ENCODE data around the gene C17orf67.

The C17orf67 gene

GRCh38 chr17:56876766-56877179 is 43.1 kb upstream of the C17orf67 start:
- H3K4me3 ChIP-seq (ENCODE audit: low read length) = no peak overlapping the region
- H4K8ac ChIP-seq (ENCODE audit: low read depth, low read length) = no peak overlapping the region
- H3K56ac ChIP-seq (ENCODE audit: low read length) = no peak overlapping the region
- no CpG with 5 or more reads among the region's 7 CpGs for WGBS (ENCODE audit: extremely low coverage, insufficient coverage, low lambda C conversion rate)
- H3K27ac ChIP-seq (ENCODE audit: low read depth, low read length) = no peak overlapping the region
- H2AK5ac ChIP-seq (ENCODE audit: low read length) = no peak overlapping the region
- no peaks in the 10 kb centered on the region for H3K36me3 ChIP-seq (ENCODE audit: control insufficient read depth, insufficient read depth, low read length)
- no peak overlapping the region for H3K23ac ChIP-seq (ENCODE audit: low read length)
- H3K4ac ChIP-seq (ENCODE audit: low read depth, low read length) = no peak overlapping the region
- H3K27me3 ChIP-seq (ENCODE audit: insufficient read depth, low read length, poor library complexity) = no peaks in the 10 kb centered on the region
- no peaks in the 10 kb centered on the region for H3K4me1 ChIP-seq (ENCODE audit: control insufficient read depth, low read depth, low read length)
- H3K4me2 ChIP-seq (ENCODE audit: low read length) = no peak overlapping the region
- H2BK5ac ChIP-seq (ENCODE audit: low read length) = no peak overlapping the region
- no peaks in the 10 kb centered on the region for H3K79me1 ChIP-seq (ENCODE audit: low read length)
- no peak for DNase-seq
- H3K18ac ChIP-seq (ENCODE audit: low read length) = no peak overlapping the region
- no peak overlapping the region for H2BK15ac ChIP-seq (replicated peaks; ENCODE audit: low read depth)
- no peak overlapping the region for H4K5ac ChIP-seq (ENCODE audit: low read length)
- no peak overlapping the region for H2BK120ac ChIP-seq (ENCODE audit: low read depth, low read length)
- no peak overlapping the region for H3K9ac ChIP-seq (ENCODE audit: low read length)
- no peaks in the 10 kb centered on the region for H3K79me2 ChIP-seq (ENCODE audit: control insufficient read depth, insufficient read depth, low read length)

GRCh38 chr17:56870081-56870651 is 36.4 kb upstream of the C17orf67 start:
- Histone ChIP-seq H3K36me3 (ENCODE audit: control insufficient read depth, insufficient read depth, low read length) (no peaks in the 10 kb centered on the region), H4K5ac (ENCODE audit: low read length) (no peak overlapping the region), H3K9ac (ENCODE audit: low read length) (no peak overlapping the region), H3K4me2 (ENCODE audit: low read length) (no peak overlapping the region), H3K4me1 (ENCODE audit: control insufficient read depth, low read depth, low read length) (no peaks in the 10 kb centered on the region), H2AK5ac (ENCODE audit: low read length) (no peak overlapping the region), H3K27me3 (ENCODE audit: insufficient read depth, low read length, poor library complexity) (no peaks in the 10 kb centered on the region), H3K79me2 (ENCODE audit: control insufficient read depth, insufficient read depth, low read length) (no peaks in the 10 kb centered on the region), H3K23ac (ENCODE audit: low read length) (no peak overlapping the region), H3K27ac (ENCODE audit: low read depth, low read length) (no peak overlapping the region), H2BK5ac (ENCODE audit: low read length) (no peak overlapping the region), H2BK120ac (ENCODE audit: low read depth, low read length) (no peak overlapping the region), H2BK15ac (replicated peaks; ENCODE audit: low read depth) (no peak overlapping the region), H3K4me3 (ENCODE audit: low read length) (no peak overlapping the region), H3K79me1 (ENCODE audit: low read length) (no peaks in the 10 kb centered on the region), H4K8ac (ENCODE audit: low read depth, low read length) (no peak overlapping the region), H3K4ac (ENCODE audit: low read depth, low read length) (no peak overlapping the region), H3K56ac (ENCODE audit: low read length) (no peak overlapping the region), H3K18ac (ENCODE audit: low read length) (no peak overlapping the region)
- WGBS (ENCODE audit: extremely low coverage, insufficient coverage, low lambda C conversion rate) = no CpG with 5 or more reads among the region's 4 CpGs
- DNase-seq = no peak

GRCh38 chr17:56868716-56869115 is 35.0 kb upstream of the C17orf67 start:
- Histone ChIP-seq H3K9ac (ENCODE audit: low read length) (no peak overlapping the region), H3K79me2 (ENCODE audit: control insufficient read depth, insufficient read depth, low read length) (no peaks in the 10 kb centered on the region), H2AK5ac (ENCODE audit: low read length) (no peak overlapping the region), H3K4me3 (ENCODE audit: low read length) (no peak overlapping the region), H3K18ac (ENCODE audit: low read length) (no peak overlapping the region), H3K56ac (ENCODE audit: low read length) (no peak overlapping the region), H4K8ac (ENCODE audit: low read depth, low read length) (no peak overlapping the region), H3K79me1 (ENCODE audit: low read length) (no peaks in the 10 kb centered on the region), H3K23ac (ENCODE audit: low read length) (no peak overlapping the region), H3K36me3 (ENCODE audit: control insufficient read depth, insufficient read depth, low read length) (no peaks in the 10 kb centered on the region), H3K4ac (ENCODE audit: low read depth, low read length) (no peak overlapping the region), H3K27me3 (ENCODE audit: insufficient read depth, low read length, poor library complexity) (no peaks in the 10 kb centered on the region), H3K4me2 (ENCODE audit: low read length) (no peak overlapping the region), H2BK5ac (ENCODE audit: low read length) (no peak overlapping the region), H2BK15ac (replicated peaks; ENCODE audit: low read depth) (no peak overlapping the region), H3K27ac (ENCODE audit: low read depth, low read length) (no peak overlapping the region), H3K4me1 (ENCODE audit: control insufficient read depth, low read depth, low read length) (no peaks in the 10 kb centered on the region), H4K5ac (ENCODE audit: low read length) (no peak overlapping the region), H2BK120ac (ENCODE audit: low read depth, low read length) (no peak overlapping the region)
- WGBS (ENCODE audit: extremely low coverage, insufficient coverage, low lambda C conversion rate) = no CpG with 5 or more reads among the region's 3 CpGs
- no peak for DNase-seq

- DNase-seq = no peak
- Histone ChIP-seq H3K4me3 (ENCODE audit: low read length) (no peak overlapping the region), H3K4me1 (ENCODE audit: control insufficient read depth, low read depth, low read length) (no peaks in the 10 kb centered on the region), H3K79me1 (ENCODE audit: low read length) (no peaks in the 10 kb centered on the region), H3K4ac (ENCODE audit: low read depth, low read length) (no peak overlapping the region), H3K56ac (ENCODE audit: low read length) (no peak overlapping the region), H3K9ac (ENCODE audit: low read length) (no peak overlapping the region), H4K5ac (ENCODE audit: low read length) (no peak overlapping the region), H3K79me2 (ENCODE audit: control insufficient read depth, insufficient read depth, low read length) (no peaks in the 10 kb centered on the region), H3K18ac (ENCODE audit: low read length) (no peak overlapping the region), H2BK5ac (ENCODE audit: low read length) (no peak overlapping the region), H3K4me2 (ENCODE audit: low read length) (no peak overlapping the region), H2BK15ac (replicated peaks; ENCODE audit: low read depth) (no peak overlapping the region), H2AK5ac (ENCODE audit: low read length) (no peak overlapping the region), H3K27ac (ENCODE audit: low read depth, low read length) (no peak overlapping the region), H2BK120ac (ENCODE audit: low read depth, low read length) (no peak overlapping the region), H3K23ac (ENCODE audit: low read length) (no peak overlapping the region), H3K27me3 (ENCODE audit: insufficient read depth, low read length, poor library complexity) (no peaks in the 10 kb centered on the region), H4K8ac (ENCODE audit: low read depth, low read length) (no peak overlapping the region), H3K36me3 (ENCODE audit: control insufficient read depth, insufficient read depth, low read length) (no peaks in the 10 kb centered on the region)
- WGBS (ENCODE audit: extremely low coverage, insufficient coverage, low lambda C conversion rate) = no CpG with 5 or more reads among the region's 2 CpGs
These were observed 34.2 kb upstream of the C17orf67 start for GRCh38 chr17:56867948-56868376.

- Histone ChIP-seq H3K36me3 (ENCODE audit: control insufficient read depth, insufficient read depth, low read length) (no peaks in the 10 kb centered on the region), H3K27ac (ENCODE audit: low read depth, low read length) (no peak overlapping the region), H3K4me2 (ENCODE audit: low read length) (no peak overlapping the region), H2AK5ac (ENCODE audit: low read length) (no peak overlapping the region), H3K56ac (ENCODE audit: low read length) (no peak overlapping the region), H3K23ac (ENCODE audit: low read length) (no peak overlapping the region), H4K5ac (ENCODE audit: low read length) (no peak overlapping the region), H2BK15ac (replicated peaks; ENCODE audit: low read depth) (no peak overlapping the region), H3K4me3 (ENCODE audit: low read length) (no peak overlapping the region), H3K79me2 (ENCODE audit: control insufficient read depth, insufficient read depth, low read length) (no peaks in the 10 kb centered on the region), H3K4me1 (ENCODE audit: control insufficient read depth, low read depth, low read length) (no peaks in the 10 kb centered on the region), H2BK120ac (ENCODE audit: low read depth, low read length) (no peak overlapping the region), H3K79me1 (ENCODE audit: low read length) (no peaks in the 10 kb centered on the region), H3K18ac (ENCODE audit: low read length) (no peak overlapping the region), H3K27me3 (ENCODE audit: insufficient read depth, low read length, poor library complexity) (no peaks in the 10 kb centered on the region), H4K8ac (ENCODE audit: low read depth, low read length) (no peak overlapping the region), H3K9ac (ENCODE audit: low read length) (no peak overlapping the region), H3K4ac (ENCODE audit: low read depth, low read length) (no peak overlapping the region), H2BK5ac (ENCODE audit: low read length) (no peak overlapping the region)
- no CpG with 5 or more reads among the region's 3 CpGs for WGBS (ENCODE audit: extremely low coverage, insufficient coverage, low lambda C conversion rate)
- no peak for DNase-seq
These were observed 32.8 kb upstream of the C17orf67 start for GRCh38 chr17:56866496-56866895.

- Histone ChIP-seq H3K27ac (ENCODE audit: low read depth, low read length) (no peak overlapping the region), H3K27me3 (ENCODE audit: insufficient read depth, low read length, poor library complexity) (no peaks in the 10 kb centered on the region)
These were observed 32.4 kb upstream of the C17orf67 start for GRCh38 chr17:56866076-56866475.

More at GRCh38 chr17:56866076-56866475, 32.4 kb upstream of the C17orf67 start:
- no peak overlapping the region for H3K4ac ChIP-seq (ENCODE audit: low read depth, low read length)
- no peak overlapping the region for H3K23ac ChIP-seq (ENCODE audit: low read length)
- WGBS (ENCODE audit: extremely low coverage, insufficient coverage, low lambda C conversion rate) = no CpG with 5 or more reads among the region's 5 CpGs
- no peak overlapping the region for H2BK15ac ChIP-seq (replicated peaks; ENCODE audit: low read depth)
- H2BK5ac ChIP-seq (ENCODE audit: low read length) = no peak overlapping the region
- H3K4me1 ChIP-seq (ENCODE audit: control insufficient read depth, low read depth, low read length) = no peaks in the 10 kb centered on the region
- H4K5ac ChIP-seq (ENCODE audit: low read length) = no peak overlapping the region
- H3K18ac ChIP-seq (ENCODE audit: low read length) = no peak overlapping the region
- DNase-seq = no peak
- no peak overlapping the region for H2AK5ac ChIP-seq (ENCODE audit: low read length)
- H4K8ac ChIP-seq (ENCODE audit: low read depth, low read length) = no peak overlapping the region
- H2BK120ac ChIP-seq (ENCODE audit: low read depth, low read length) = no peak overlapping the region
- H3K79me2 ChIP-seq (ENCODE audit: control insufficient read depth, insufficient read depth, low read length) = no peaks in the 10 kb centered on the region
- H3K79me1 ChIP-seq (ENCODE audit: low read length) = no peaks in the 10 kb centered on the region
- no peaks in the 10 kb centered on the region for H3K36me3 ChIP-seq (ENCODE audit: control insufficient read depth, insufficient read depth, low read length)
- H3K56ac ChIP-seq (ENCODE audit: low read length) = no peak overlapping the region
- no peak overlapping the region for H3K9ac ChIP-seq (ENCODE audit: low read length)
- no peak overlapping the region for H3K4me3 ChIP-seq (ENCODE audit: low read length)
- no peak overlapping the region for H3K4me2 ChIP-seq (ENCODE audit: low read length)

Measured in mesendoderm (in vitro differentiated cells).